NCI-H1105 treated with DMSO at 0.1 percent for 48 hours (cell line): Measurements from ENCODE around the gene ADAR.

Experiments used
- DNase-seq: peaks from one replicate; lab custom pipeline; 2025; lab: John Stamatoyannopoulos, UW

ADAR gene

DNA sequence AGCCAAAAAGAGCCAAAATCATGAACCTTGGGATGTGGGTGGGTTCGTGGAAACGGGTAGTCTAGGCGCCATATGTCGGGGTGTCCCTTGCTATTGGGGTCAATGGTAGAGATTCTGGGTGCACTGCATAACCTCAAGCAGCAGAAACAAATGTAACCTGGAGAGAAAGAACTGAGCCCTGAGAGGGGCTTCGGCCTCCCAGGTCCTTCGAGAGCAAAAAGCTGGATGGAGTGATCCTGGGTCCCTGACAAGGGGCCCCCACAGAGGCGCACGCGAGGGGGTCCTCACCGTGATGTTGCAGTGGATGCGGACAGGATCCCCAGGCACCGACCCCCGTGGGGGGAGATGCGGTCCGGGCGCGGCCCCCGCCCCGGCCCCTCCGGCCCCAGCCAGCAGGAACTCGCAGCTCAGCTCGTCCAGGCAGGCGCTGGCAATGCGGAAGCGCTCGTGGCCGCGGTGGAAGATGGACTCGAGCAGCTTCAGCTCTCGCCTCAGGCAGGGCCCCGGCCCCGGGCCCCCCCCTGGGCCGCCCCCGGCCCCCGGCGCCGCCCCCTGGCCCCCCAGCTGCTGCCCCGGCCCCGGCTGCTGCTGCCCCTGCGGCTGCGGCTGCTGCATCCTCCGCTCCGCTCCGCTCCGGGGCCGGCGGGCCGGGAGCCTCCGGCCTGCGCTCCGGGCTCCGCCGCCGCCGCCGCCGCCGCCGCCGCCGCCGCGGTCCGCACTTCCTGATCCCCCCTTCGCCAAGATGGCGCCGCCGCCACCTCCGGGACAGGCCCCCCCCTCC is 49.9 kb downstream of the ADAR start, which contains the start of gene UBE2Q1:
TSS of gene UBE2Q1 (minus strand) at position 724 of the 781 bp plus-strand sequence. CDS start at position 615, 109 bp downstream.
- DNase-seq: no peak

DNA sequence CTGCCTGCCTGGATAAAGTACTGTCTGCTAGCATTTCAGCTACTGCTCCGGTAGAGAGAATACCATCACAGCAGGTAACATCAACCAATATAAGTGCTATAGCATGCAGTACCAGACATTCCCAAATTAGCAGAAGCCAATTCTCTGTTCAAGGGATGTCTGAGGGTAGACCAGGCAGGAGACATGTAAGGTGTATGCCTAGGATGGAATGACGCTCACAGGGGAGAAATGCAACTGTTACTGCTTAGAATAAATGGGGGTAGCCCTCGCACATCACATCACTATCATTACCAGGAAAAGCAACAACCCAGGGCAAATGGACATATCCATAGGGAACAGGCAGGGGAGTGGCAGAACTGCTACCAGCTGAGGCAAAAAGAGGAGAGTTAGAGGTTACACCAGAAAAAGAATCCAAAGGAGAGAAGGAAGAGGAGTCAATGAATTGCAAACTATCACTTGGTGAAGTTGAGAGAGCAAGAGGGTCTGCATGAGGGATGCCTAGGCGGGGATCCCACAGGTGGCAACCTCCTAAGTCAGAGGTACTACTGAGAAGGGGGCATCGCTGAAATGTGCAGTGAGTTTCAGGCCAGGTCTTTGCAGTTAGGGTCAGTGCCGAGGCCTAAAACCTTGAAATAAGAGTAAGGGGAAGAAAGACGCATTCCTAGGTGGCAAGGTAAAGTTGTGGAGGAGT is 50.6 kb downstream of the ADAR start:
- DNase-seq: no peak

DNA sequence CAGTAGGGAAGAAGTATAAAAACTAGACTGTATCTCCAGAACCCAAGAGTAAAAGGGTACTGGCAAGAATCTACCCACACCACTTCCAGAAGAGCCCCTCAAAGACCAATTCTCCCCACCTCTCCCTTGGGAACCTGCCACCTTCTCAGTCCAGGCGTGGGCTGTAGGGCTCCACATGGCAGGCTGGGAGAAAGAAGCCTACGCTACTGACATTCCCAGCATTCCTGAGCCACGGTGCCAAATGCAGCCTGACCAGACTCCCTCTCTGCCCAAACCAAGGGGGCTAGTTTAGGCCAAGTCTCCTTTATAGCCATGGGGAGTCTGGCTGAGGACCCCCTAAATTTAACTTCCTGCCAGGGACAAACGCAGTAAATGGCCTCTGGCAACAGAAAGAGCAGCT is 51.6 kb downstream of the ADAR start:
- no peak for DNase-seq

DNA sequence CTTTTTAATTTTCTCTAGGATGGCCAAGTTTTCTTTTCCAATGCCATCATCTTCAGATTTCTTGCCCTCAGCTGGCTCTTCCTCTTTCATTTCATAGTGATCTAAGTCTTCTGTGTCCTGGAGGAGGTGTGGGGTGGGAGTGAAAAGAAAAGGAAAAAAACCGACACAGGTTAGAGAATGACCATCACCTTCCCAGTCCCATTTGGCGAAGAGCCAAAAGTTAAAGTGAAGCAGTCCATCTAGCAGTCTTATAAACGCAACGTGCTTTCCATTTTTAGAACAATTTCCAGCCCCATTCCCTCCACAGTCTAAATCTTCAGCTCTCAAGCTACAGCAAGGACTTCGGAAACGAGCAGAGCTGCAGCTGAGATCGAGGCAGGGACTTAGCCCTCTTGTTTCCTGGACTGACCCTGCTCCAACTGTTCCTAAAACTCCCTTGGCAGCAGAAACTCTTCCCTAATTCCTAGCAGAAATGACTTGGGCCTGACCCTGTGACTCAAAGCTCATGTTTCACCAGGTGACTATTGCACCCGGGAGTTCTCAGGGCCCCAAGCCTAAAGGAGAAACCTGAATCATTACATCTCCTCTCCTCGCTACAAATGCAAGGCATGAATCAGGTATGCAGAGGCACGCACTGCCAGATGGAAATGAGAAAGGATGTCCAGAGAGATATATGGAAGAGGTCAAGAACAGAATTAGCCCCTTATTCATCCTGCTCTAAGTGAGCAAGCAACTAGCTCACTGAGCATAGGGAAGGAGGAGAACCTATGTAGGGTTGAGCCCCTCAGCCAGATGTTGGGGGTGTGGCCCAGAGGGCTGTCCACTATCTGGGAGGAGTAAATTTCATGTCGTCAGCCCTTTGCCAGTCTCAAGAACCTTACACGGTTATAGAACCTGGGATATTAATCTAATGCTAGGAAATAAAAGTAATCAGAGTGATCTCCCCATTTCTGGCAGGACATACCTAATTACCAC is 54.6 kb downstream of the ADAR start:
- no peak for DNase-seq

DNA sequence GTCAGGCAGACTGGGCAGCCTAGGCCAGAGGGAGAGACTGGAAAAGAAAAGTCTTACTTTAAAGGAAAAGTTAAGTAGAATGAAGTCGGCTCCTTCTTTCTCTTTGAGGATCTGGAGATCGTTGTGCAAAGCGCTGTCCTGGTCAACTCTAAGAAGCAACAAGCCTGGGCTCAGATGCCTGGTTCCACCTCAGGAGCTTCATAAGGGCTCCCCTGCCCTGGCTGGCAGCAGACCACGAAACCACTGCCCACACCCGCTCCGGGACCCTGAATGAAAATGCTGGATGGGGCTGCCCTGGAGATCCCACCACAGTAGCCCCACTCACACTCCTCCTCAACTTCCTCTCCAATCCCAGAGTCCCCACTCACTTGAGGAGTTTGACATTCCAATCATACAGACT is 56.0 kb downstream of the ADAR start:
- no peak for DNase-seq

DNA sequence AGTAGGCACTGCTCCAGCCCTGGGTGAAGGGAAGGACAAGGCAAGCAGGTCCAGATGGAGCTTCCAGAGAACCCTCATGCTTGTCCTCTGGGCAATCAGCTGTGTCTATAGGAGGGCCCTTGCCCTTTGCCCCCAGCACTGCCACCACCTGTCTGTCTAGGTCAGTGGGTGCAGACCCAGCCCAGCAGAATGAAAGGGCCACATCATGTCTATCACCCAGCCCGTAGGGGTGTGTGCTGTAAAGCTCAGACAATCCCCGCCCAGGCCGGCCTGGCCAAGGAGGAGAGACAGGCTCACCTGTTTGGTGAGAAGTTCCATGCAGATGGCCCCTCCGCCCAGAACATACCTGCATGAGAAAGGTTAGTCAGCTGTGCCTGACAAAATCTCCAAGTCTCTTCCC is 56.5 kb downstream of the ADAR start:
- DNase-seq: no peak

DNA sequence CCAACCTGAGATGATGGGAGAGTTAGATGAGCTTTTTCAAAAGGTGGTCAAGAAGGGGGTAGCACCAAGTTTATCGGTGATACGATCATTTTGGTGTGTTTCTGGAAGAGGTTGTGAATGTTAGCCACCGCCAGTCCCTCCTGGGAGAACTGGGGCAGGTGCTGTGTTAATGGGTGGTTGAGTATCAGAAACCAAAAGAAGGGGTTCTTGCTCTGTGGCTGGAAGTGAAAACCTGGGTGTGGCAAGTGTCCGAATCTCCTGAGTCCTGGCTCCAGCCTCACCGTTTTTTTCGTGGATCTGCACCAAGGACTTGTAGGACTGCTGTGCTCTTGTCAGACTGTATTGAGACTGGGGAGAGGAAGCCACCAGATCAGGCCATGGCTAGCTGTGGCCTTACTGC is 57.3 kb downstream of the ADAR start:
- DNase-seq: no peak

DNA sequence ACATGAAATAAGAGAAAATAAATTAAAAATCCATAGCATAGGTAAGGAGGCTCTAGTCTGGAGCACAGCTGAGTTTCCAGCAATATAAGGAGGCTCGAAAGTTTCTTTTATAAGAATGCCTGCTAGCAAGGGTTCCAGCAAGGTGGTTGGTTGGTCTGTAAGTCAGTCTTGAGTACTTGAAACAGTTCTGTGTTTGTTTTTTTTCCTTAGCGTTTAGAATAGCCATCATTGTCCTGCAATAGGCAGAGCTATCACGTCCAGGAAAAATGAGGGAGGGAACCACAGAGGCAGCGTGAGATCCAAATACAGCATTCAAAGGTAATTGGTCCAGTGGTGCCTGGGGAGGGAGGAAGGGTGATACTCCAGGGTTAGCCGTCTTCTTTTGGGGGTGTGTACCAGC is 57.9 kb downstream of the ADAR start:
- DNase-seq: no peak

DNA sequence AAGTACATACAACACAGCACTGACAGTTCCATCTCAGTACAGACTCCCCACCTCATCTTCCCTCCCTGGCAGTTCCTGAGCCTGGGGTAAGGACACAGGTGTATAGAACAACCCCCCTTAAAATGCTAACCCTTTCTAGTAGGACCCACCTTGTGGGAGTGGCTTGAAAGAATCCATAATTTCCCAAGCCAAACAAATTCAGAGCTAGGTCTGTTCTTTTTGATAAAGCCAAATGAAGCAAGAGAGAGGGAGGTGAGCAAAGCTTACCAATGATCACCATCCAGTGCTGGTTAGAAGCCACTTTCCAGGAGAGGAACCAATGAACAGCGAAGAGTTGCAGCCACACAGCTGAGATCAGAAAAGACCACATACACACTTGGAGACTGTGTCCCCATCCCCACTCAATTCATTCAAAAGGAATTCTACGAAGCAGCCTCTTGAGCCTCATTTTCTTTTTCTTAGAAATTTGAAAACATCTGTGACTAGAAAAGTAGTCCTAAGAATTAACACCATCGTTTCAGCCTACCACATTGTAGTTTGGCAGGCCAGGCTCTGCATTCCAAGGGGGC is 58.7 kb downstream of the ADAR start:
- no peak for DNase-seq

DNA sequence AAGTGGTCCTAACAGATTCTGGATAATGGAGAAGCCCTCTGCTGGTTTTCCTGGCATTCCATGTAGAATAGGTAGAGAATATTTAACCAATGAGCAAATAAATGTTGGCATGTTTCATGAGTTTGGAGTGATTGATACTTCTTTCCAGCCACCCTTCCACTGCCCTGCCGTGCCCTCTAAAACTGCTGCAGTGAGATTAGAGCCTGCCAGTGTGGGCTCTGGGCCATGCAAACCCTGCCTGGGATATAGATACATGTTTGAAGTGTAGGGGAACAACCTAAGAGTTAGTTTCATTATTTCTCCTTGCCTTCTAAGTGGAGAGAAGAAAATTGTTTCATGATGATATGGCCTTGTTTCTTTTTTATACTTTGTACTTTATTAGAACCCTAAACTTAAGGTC is 60.0 kb downstream of the ADAR start:
- no peak for DNase-seq

DNA sequence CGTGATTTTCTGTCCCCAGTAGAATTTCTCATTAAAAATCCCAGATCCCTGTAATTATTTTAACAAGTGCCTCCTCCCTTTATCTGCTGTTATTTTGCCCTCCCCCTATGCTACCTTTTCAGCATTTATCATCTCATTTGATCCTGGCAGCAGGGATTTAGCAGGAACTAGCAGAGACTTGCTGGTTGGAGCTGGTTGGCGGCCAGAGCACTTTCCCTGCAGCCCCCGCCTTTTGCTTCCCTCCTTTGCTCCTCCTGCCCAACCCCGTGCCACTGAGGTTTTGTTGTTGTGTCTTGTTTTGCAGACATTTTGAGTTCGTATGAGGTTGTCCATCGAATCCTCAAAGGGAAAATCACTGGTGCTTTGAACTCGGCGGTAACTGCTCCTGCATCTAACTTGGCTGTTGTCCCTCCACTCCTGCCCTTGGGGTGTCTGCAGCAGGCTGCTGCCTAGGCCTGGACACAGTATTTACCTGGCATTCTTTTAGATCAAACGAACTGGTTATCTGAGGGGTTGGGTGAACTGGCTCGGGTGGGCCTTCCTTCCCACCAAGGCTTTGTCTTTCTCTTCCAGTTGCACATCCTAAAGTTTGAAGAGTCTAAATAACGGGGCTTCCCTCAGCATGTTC is 60.8 kb downstream of the ADAR start:
- DNase-seq: no peak

DNA sequence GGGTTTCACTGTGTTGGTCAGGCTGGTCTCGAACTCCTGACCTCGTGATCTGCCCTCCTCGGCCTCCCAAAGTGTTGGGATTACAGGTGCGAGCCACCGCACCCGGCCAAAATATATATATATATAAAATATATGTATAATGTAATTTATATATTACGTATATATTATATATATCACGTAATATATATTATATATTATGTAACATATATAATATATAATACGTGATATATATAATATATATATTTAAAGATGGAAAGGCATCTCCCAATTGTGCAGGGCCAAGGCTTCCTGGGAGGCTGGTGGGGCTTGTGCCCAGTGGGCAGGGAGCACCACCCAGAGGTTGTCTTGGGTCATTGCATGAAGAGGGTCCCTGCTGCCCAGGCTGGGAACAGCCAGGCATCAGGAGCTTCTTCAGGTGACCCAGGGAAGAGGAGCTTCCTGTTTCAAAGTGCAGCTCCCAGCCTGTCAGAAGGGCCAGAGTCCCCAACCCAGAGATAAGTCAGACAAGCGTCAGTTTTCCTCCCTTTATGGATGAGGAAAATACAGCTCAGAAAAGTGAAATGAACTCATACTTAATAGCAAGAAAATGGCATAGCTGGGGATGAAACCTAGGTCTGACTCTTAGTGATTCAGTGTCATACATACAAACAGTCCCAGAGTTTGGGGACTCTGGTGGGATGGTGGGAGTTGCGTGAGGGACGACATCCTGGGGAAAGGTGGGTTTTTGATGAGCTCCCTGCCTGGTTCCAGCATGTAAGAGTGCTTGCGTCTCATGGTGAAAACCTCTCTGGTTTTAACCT is 61.5 kb downstream of the ADAR start:
- peak; percentile 16 for DNase-seq

DNA sequence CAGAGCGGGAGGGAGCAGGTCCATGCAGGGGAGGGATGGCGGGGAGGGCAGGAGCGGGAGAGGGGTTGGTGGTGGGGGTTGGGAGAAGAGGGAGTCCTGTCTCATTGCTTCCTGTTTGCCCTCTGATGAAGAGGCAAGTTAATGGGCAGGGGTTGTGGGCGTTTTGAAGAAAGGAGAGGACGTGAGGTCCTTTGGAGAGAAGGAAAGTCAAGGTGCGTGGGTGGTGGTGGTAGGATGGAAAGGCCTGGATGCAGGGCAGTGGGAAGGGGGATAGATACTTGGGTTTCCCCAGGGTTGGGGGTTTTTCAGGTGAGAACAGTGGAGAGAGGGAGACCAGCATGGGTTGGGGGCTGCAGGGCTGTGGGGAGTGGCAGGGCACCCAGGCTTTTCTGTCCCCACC is 66.8 kb downstream of the ADAR start:
- no peak for DNase-seq

DNA sequence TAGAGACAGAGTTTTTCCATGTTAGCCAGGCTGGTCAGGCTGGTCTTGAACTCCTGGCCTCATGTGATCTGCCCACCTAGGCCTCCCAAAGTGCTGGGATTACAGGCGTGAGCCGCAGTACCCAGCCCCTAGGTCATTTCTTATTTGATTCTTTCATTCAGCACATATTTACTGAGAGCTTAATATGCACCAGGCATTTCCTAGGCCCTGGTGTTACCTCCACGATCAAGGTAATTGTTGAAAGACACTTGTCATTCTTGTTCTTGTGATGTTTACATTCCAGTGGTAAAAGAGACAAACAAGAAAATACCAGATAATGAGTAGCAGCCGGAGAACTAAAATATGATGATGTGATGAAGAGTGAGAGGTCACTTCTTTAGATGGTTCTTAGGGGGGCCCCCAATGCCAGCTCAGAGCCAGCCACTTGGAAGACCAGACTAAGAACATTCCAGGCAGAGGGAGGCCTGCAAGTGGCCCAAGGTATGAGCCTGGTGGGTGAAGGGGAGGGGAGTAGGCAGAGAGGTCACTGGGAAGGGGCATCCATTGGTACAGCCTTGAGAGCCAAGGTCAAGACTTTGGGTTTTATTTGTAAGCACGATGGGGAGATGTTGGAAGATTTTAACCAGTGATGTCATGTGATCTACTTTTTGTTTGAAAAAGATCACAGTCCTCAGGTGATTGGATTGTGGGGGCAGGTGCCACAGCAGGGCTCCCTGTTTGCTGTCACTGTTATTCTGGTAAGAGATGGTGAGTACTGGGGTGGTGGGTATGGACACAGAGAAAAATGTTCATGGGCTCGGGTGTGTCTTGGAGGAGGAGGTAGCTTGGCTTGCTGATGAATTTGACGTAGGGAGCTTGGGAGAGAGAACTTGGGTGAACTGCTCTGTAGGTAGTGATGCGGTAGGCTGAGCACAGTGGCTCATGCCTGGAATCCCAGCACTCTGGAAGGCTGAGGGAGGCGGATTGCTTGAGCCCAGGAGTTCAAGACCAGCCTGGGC is 68.2 kb downstream of the ADAR start:
- no peak for DNase-seq

DNA sequence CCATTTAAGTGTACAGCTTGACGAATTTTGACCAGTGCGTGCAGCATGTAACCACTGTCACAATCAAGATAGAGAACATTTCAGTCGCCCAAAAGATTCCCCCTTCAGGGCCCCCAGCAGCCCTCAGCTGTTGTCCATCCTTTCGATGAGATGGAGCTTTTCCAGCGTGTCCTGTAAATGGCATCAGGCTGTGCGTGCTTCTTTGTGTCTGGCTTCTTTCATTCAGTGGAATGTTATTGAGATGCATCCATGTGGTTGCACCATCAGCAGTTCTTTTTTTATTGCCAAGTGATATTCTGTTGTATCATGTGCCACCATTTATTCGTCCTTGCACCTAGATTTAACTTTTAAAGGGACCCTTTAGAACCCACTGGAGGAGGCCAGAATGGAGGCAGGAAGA is 71.4 kb downstream of the ADAR start:
- DNase-seq: no peak

DNA sequence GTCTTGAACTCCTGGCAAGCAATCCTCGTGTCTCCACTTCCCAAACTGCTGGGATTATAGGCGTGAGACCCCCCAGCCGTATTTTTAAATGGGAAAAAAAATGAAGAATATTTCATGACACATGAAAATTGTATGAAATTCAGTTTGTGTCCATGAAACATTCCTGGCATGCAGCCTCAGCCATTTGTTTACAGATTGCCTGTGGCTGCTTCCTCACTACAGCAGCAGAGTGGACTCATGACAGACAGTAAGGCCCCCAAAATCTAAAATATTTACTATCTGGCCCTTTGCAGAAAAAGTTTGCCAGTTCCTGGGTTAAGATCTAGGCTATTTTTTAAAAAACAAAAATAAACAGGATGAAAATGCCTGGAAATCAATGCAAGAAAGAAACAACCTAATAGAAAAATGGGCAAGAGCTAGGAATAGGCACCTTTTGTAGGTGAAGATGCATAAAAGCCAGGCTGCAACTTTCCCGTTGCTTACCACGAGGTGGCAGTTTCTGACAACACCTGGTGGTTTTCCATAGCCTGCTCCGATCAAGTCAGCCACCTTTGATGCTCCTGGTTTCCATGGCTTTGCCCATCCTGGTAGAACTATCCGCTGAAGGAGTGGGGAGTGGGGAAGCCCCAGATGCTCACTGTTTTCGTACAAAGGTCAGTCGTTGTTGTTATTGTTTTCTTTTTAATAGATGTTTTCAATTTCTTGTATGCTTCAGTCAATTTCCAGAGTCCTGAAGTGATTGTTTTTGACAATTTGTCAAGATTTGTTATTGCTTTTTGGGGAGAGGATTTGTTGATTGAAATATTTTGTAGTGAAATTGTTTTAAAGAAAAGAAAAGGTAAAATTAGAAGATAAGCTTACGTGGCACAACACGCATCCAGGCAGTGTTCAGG is 73.8 kb downstream of the ADAR start:
- peak; percentile 79 for DNase-seq
